UCSD-AML1 (cell line): ENCODE data around the gene LTBR.
A peak's percentile ranks its signal among the peaks of the same experiment; 100 is the strongest.
"Not testable (repeated sequence)": the region's sequence is repeated elsewhere in the genome, so short reads cannot be mapped to it uniquely, and the experiment has no call there.

Source experiments
- DNase-seq: peaks from one replicate; lab custom pipeline; 2025; ENCODE audit not compliant: unreplicated experiment; lab: John Stamatoyannopoulos, UW

LTBR gene

DNA sequence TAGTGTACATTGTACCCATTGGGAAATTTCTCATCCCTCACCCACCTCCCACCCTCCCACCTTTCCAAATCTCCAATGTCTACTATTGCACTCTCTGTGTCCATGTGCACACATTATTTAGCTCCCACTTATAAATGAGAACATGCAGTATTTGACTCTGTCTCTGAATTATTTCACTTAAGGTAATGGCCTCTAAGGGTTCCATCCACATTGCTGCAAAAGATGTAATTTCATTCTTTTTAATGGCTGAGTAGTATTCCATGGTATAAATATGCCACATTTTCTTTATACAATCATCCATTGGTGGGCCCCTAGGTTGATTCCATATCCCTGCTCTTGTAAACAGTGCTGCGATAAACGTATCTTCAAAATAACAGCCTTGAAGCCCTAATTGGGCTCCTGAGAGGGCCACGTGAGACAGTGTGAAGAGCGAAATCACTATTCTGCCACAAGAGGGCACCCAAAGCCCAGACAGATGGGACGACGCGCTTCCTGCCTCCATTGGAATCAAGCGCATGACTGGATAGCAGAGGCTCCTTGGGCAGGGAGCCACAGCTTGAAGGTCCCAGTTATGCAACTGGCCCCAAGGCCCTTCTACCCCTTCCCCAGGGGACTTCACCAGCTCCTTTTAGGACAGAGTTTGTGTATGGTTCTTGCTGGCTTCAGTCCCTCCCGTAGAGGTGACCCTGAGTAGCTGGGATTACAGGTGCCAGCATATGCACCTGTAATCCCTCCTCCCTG, 39.5 kb downstream of the LTBR start:
- DNase-seq: peak; percentile 80

DNA sequence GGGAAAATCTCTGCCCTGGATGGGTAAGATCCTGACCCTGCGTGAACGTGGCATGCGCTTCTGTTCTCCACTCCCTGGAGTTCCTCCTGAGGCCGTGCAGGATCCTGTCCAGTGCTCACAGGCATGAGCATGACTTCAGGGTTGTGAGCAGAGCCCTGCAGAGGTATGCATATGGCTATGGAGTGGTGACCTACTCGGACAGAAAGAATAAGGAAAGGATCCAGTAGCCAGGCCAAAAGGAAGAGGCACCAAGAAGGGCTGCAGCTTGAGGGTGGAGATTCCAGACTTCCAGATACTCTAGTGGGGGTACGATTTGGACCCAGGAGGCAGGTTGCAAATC, 40.0 kb downstream of the LTBR start:
- no peak for DNase-seq

DNA sequence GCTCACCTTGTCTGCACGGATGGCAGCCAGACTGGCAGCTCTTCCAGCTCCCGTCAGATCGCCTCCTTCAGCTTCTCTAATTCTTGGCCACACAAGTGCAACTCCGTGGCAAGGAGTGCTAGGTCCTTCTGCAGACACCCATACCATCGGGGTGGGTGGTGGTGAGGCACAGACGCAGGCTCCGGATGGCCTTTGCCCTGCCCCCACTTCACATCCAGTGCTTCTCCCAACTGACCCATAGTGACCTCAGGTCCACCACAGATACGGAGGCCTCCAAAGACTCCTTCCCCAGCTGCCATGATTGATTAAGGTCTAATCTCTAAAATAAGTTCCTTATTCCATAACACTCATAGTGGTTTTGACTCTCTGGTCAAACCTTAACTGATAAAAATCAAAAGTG, 40.9 kb downstream of the LTBR start:
- DNase-seq: peak; percentile 29

DNA sequence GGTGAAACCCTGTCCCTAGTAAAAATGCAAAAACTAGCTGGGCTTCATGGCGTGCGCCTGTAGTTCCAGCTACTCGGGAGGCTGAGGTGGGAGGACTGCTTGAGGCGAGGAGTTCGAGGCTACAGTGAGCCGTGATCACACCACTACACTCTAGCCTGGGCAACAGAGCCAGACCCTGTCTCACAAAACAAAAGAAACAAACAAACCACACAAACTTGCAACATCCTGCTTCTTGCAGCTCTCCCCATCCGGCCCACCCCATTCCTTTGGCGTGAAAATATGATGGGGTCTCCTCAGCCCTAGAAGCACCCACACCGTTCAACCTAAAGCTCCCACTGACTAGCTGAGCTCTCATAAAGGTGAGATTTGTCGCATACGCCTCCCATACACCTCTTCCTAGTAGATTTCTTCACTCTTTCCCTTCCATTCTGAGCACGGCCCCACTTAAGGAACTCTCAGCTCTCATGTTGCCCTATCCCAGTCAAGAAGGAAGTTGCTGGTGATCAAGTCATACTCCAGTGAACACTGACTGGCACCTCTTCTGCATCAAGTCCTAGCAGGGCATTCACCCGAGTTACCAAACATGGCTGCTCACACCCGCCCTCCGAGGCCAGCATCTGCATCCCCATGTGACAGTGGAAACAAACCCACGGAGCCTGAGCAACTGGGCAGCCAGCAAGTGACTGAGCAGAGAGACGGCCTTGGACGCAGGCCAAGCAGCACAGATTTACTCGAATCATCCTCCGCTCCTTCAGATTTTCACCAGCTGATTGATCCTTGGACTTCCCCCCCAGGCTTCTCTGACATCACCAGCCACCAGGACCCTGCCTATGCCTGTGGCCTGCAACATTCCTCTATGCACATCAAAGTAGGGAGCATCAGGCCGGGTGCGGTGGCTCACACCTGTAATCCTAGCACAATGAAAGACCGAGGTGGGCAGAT, 41.9 kb downstream of the LTBR start:
- DNase-seq: no peak

DNA sequence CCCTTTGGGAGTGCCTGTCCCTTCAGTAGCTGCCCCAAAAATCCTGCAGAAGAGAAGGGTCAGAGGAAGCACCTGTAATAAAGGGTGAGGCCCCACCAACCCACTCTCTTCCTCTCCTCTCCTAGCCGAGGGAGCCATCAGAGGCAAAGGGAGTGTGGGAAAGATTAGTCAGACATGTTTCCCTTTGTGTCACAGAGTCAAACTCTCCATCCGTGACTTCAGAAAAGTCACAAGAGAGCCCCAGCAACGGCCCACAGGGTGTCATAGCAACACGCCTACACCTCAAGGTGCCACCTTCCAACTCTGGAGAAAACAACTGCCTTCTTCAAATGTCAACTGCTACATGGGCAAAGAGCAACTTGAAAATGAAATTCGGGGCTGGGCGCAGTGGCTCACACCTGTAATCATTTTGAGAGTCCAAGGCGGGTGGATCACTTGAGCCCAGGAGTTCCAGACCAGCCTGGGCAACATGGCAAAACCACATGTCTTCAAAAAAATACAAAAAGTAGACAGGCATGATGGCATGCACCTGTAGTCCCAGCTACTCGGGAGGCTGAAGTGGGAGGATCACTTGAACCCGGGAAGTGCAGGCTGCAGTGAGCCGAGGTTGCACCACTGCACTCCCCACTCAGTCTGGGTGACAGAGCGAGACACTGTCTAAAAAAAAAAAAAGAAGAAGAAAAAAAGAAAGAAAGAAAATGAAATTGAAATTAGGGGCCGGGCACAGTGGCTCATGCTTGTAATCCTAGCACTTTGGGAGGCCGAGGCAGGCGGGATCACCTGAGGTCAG, 43.1 kb downstream of the LTBR start:
- DNase-seq: peak; percentile 29

DNA sequence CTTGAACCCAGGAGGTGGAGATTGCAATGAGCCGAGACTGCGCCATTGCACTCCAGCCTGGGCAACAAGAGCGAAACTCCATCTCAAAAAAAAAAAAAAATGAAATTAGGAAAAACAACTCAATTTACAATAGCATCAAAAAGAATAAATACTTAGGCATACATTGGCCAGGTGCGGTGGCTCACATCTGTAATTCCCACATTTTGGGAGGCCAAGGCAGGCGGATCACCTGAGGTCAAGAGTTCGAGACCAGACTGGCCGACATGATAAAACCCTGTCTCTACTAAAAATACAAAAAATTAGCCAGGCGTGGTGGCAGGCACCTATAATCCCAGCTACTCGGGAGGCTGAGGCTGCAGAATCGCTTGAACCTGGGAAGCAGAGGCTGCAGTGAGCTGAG, 43.8 kb downstream of the LTBR start:
- DNase-seq: not testable (repeated sequence)

DNA sequence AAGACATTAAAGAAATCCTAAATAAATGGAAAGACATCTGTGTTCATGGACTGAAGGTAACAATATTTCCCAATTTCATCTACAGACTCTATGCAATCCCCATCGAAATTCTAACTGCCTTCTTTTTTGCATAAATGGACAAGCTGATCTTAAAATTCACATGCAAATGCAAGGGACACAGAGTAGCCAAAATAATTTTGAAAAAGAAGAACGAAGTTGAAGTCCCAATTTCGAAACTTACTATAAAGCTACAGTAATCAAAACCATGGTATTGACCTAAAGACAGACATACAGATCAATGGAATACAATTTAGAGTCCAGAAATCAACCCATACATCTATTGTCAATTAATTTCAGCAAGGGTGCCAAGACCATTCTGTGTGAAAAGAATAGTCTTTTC, 44.4 kb downstream of the LTBR start:
- no peak for DNase-seq

DNA sequence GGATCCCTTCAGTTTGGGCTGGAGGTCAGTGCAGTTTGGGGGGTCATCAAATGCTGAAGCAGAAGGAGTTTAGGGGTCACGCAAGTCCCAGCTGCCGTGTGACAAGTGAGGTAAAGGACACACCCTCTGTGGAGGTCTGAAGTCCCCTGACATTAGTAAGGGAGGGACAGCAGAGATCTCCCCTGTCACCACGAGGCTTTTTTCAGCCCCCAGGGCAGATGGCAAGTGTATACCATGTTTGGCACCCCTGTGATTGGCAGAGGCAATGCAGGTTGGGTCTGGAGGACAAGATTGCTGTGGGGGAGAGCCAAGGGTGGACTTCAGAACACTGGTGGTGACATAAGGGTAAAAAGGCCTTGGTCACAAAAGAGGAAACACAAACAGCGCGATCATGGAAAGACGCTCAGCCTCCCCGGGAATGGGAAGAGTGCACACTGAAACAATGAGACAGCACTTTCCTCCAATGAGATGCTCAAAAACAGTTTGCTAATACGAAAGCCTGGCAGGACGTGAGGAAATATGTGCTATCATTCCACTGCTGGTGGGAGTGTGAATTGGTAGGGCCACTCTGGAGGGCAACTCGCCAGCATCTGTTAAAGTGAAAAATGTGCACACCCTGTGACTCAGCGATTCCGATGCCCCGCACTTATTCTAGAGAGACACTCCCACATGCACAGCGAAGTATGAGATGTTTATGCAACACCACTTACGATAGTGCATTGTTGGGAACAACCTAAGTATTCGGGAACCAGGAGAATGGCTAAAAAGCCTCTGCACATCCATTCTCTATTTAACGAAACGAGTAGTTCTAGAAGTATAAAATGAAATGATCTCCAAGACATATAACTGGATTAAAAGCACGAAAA, 46.4 kb downstream of the LTBR start:
- DNase-seq: peak; percentile 77

DNA sequence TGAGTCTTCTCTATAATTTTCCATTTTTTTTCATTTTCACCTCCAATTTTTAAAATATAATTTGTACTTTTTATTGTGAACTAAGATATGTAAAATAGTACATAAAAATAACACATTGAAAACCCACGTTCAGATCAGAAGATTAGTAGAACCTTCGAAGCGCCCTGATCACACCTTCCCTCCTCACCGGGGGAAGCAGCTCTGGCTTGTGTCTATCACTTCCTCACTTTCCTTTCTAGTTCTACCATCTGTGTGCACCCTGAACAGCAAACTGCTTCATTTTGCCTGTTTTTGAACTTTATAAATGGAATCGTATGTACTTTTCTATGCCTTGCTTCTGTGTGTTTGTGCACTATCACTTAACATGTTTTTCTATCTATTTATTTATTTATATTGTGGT, 49.0 kb downstream of the LTBR start:
- no peak for DNase-seq

DNA sequence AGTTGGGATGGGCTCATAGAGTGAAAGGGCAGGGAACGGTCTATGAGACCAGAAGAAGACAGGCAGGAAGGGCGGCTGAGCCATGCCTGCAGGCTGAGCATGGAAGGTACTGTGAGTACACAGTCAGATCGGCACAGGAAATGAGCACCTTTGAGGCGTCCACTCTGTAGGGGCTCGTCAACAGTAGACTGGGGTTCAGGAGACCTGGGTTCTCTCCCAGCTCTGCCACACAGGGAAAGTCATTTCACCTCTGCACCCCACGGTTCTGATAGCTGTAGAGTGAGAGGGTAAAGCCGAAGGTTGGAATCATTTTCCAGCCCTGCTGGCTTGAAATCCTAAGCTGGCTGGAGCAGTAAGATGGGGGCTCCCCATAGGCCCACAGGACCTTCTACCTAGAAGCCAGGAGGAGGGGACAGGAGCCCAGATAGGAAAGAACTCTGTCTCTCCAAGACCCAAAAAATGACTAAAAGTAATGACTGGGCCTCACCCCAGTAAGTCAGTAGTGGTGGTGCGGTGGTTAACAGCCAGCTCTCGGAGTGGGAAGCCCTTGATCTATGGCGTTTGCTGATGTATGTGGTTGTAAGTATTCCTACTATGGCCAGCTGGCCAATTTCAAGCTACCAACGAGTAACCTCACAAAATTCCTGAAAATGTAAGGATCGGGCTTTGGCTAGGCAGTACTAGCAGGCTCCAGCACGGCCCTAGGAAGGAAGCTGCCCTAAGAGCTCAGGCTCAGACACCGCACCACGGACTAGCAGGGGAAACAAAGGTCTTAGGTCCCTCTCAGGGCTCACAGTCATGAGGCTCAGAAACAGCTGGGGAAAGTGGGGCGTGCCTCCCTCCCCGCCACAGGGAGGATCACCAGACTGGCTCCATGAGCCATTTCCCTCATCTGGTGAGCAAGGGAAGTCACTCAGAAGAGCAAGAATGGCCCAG, 50.5 kb downstream of the LTBR start:
- no peak for DNase-seq

DNA sequence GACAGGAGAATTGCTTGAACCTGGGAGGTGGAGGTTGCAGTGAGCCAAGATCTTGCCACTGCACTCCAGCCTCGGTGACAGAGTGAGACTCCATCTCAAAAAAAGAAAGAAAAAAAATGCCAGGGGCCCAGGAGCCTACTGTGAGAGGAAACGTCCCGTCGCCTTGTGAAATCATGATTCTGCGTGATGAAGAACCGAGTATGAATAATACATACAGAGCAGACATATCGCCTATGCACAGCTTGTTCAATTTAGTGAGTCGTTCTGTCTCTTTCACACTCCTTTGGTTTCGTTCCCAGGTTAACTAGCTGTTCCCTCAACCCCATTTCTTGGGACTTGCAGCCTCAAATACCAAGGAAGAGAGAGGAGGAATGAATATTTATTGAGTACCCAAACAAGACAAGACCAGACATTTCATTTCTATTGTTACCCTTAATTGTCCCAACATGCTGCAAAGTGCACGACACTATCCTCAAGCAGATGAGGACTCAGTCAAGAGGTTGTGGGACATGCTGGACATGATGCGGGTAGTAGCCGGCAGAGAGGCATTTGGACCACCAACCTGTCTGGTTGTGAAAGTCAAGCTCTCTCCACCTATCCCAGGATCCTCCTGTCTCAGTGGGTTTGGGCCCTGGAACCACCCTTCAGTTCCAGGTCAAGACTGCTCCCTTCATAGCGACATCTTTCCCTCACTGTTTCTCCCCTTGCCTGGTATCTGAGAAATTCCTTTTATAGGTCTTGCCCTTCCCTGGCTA, 52.2 kb downstream of the LTBR start:
- DNase-seq: no peak

DNA sequence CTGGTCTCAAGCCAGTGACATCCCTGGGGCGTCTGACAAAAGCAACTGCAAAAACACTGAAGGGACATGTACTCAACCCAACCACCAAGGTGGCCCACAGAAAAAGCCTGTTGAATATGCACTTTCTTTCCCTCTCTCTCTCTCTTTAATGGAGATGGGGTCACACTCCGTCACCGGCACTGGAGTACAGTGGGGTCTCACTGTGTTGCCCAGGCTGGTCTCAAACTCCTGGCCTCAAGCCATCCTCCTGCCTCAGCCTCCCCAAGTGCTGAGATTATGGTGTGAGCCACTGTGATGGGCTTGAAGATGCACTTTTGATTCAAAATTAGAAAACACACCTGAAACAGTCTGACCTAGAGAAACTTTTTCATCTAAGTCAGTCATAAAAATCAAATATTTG, 53.6 kb downstream of the LTBR start:
- DNase-seq: no peak

DNA sequence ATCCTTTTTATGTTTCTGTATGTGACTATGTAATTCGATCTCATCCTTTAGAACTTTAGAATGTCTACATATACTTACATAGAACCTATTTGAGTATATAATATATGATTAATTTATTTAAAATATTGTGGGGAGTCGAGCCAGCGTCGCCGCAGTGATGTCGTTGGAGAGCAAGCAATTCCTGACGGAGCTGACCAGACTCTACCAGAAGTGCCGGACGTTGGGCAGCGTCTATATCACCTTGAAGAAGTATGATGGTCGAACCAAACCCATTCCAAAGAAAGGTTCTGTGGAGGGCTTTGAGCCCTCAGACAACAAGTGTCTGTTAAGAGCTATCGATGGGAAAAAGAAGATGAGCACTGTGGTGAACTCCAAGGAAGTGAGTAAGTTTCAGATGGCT, 54.4 kb downstream of the LTBR start:
- DNase-seq: no peak

DNA sequence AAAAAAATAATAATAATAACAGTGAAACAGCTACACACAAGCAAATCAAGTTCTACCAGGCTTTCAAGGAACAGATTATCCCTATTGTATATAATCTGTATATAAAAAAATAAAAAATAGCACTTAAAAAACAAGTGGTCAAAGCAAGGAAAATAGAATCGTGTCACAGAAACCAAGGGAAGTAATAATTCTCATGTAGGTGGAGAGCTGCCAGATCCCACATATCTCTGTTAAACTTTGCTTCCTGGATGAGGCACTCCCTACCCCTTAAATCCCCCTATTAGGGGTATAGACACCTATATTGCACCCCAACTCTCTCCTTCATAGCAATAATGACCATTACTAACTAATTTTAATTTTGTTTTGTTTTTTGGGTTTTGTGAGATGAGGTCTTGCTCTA, 56.4 kb downstream of the LTBR start:
- no peak for DNase-seq
